K562 (cell line): Measurements from ENCODE around the gene AIFM3. TPM values are rescaled to one million over a fixed set of nuclear protein-coding genes. Genes with fewer than 3 reads are reported as not detected.
A peak's percentile ranks its signal among the peaks of the same experiment; 100 is the strongest.

ENCODE experiments used
- ATAC-seq: fragments of 200-7000 bp; cut with Tn5 transposase; 3 replicates; pipeline ENCODE4 v1.9.1; 2020; ENCODE audit warnings: moderate library complexity
- BruUV-seq: library from RNA; stranded (reverse); fragments of 400-500 nt; replicated peaks from 2 replicates; lab custom pipeline; 2021; lab: Mats Ljungman, UMichigan
- CTCF ChIA-PET: fragments of 300-600 bp; formaldehyde crosslinking; extraction: SDS; loops from one replicate; lab custom pipeline; 2021; ENCODE audit warnings: low intra/inter-chr PET ratio; lab: Yijun Ruan, JAX
- POLR2A ChIA-PET: fragments of 300-600, 350-650 bp; sonication (Branson Sonifier 250); formaldehyde crosslinking; extraction: SDS; loops from one replicate; lab custom pipeline; 2021; ENCODE audit warnings: antibody characterized with exemption, inconsistent platforms; lab: Yijun Ruan, JAX
- DNase-seq, 4 experiments: peaks; one replicate each; pipeline versions ENCODE4 v3.0.0 to v3.0.0-alpha.2; 2011 to 2018; ENCODE audit warnings: low spot score in 3 of 4, mixed read lengths in 3 of 4; ENCODE audit errors: extremely low read depth in 1 of 4
- FAIRE-seq: peaks from 2 replicates; lab custom pipeline; 2011; peaks lifted over from hg19 to GRCh38; lab: Jason Lieb, UNC
- H2AFZ ChIP-seq: 2 replicates; pipeline ENCODE4 v1.6.0; 2011; ENCODE audit warnings: low read depth, low read length, control low read depth, inconsistent platforms
- H3K27ac ChIP-seq: fragments of 200-600 bp; 3 replicates; pipeline ENCODE4 v1.8.0; 2011; ENCODE audit warnings: low read depth, mild to moderate bottlenecking, control low read depth, inconsistent platforms, low read length, moderate library complexity, mixed read lengths; ENCODE audit errors: extremely low read depth
- H3K27me3 ChIP-seq, 2 experiments: fragments of 300-600 bp in 1 of 2; 2 replicates in 1 of 2; 3 replicates in 1 of 2; pipeline versions ENCODE4 v1.6.0 to v1.8.0; 2011; ENCODE audit warnings: inconsistent platforms in 2 of 2, low read length in 2 of 2, mild to moderate bottlenecking in 1 of 2, mixed read lengths in 1 of 2, moderate library complexity in 1 of 2; ENCODE audit not compliant: control insufficient read depth in 2 of 2, insufficient read depth in 2 of 2
- H3K36me3 ChIP-seq: fragments of 300-600 bp; 3 replicates; pipeline ENCODE4 v1.8.0; 2011; ENCODE audit warnings: mild to moderate bottlenecking, low read length, inconsistent platforms; ENCODE audit not compliant: control insufficient read depth, insufficient read depth
- H3K4me1 ChIP-seq, 2 experiments: fragments of 200-600 bp in 1 of 2; replicated peaks in 1 of 2; 2 replicates in 1 of 2; 3 replicates in 1 of 2; pipeline versions ENCODE4 v1.5.1 to v1.8.0; 2011; ENCODE audit warnings: inconsistent platforms in 2 of 2, low read length in 2 of 2, mild to moderate bottlenecking in 1 of 2, mixed read lengths in 1 of 2, moderate library complexity in 1 of 2; ENCODE audit not compliant: control insufficient read depth in 2 of 2, insufficient read depth in 2 of 2
- H3K4me2 ChIP-seq: 2 replicates; pipeline ENCODE4 v1.6.1; 2011; ENCODE audit warnings: low read length, control low read depth, inconsistent platforms, mixed read lengths; ENCODE audit not compliant: insufficient read depth
- H3K4me3 ChIP-seq: fragments of 200-600 bp; sonication (generic), shearing (Covaris generic); 2 replicates; pipeline ENCODE4 v1.5.1; 2016; ENCODE audit warnings: control low read depth, inconsistent platforms
- H3K79me2 ChIP-seq: fragments of 200-600 bp; 3 replicates; pipeline ENCODE4 v1.8.0; 2011; ENCODE audit warnings: low read length, inconsistent platforms; ENCODE audit not compliant: control insufficient read depth, insufficient read depth
- H3K9ac ChIP-seq, 2 experiments: 2 replicates each; pipeline versions ENCODE4 v1.6.0 to v1.6.1; 2011; ENCODE audit warnings: low read depth in 2 of 2, low read length in 2 of 2, control low read depth in 1 of 2, inconsistent platforms in 1 of 2, mild to moderate bottlenecking in 1 of 2, mixed read lengths in 1 of 2; ENCODE audit not compliant: insufficient read depth in 1 of 2
- H3K9me1 ChIP-seq: one replicate; pipeline ENCODE4 v1.6.0; 2011; ENCODE audit warnings: inconsistent platforms, mild to moderate bottlenecking, low read length, moderate library complexity; ENCODE audit not compliant: control insufficient read depth, insufficient read depth
- H3K9me3 ChIP-seq: replicated peaks from 2 replicates; pipeline ENCODE4 v1.5.1; 2011; ENCODE audit warnings: low read depth, low read length, inconsistent platforms; ENCODE audit not compliant: control insufficient read depth, insufficient read depth
- H4K20me1 ChIP-seq: replicated peaks from 2 replicates; pipeline ENCODE4 v1.6.1; 2011; ENCODE audit warnings: low read length, inconsistent platforms, mixed read lengths; ENCODE audit not compliant: control insufficient read depth, insufficient read depth
- CCNT2 ChIP-seq: IDR thresholded peaks from 2 replicates; pipeline ENCODE4 v1.6.1; 2011; ENCODE audit warnings: borderline replicate concordance, low read depth, mild to moderate bottlenecking, moderate library complexity, mixed read lengths, low read length; ENCODE audit not compliant: insufficient read length; ENCODE audit errors: extremely low read depth
- FIP1L1 ChIP-seq: fragments of 200-400 bp; formaldehyde crosslinking; IDR thresholded peaks from 2 replicates; pipeline ENCODE4 v1.6.1; 2018; ENCODE audit warnings: mild to moderate bottlenecking, low read depth, low read length; ENCODE audit not compliant: poor library complexity, severe bottlenecking
- HNRNPL ChIP-seq: fragments of 200-400 bp; formaldehyde crosslinking; IDR thresholded peaks from 2 replicates; pipeline ENCODE4 v1.6.1; 2017; ENCODE audit warnings: low read depth, mild to moderate bottlenecking, low read length
- MYBL2 ChIP-seq, 2 experiments: fragments of 450-650 bp in 1 of 2; sonication (generic) in 1 of 2; formaldehyde crosslinking in 1 of 2; IDR thresholded peaks; 2 replicates each; pipeline versions ENCODE4 v1.6.1 to v1.8.1; 2017 to 2022; ENCODE audit warnings: borderline replicate concordance in 1 of 2, inconsistent platforms in 1 of 2, low read depth in 1 of 2, mild to moderate bottlenecking in 1 of 2, missing genetic modification reagents in 1 of 2, moderate library complexity in 1 of 2
- NBN ChIP-seq: fragments of 450-650 bp; IDR thresholded peaks from 2 replicates; pipeline ENCODE4 v1.6.1; 2016; ENCODE audit warnings: low read depth, mild to moderate bottlenecking
- PURB ChIP-seq: sonication (generic); formaldehyde crosslinking; IDR thresholded peaks from 2 replicates; pipeline ENCODE4 v1.9.0; 2021; ENCODE audit warnings: low read depth, mild to moderate bottlenecking, missing genetic modification reagents
- SRF ChIP-seq, 2 experiments: fragments of 250-450, 450-650 bp in 1 of 2; sonication (Bioruptor Pico) in 1 of 2; sonication (generic) in 1 of 2; formaldehyde crosslinking; IDR thresholded peaks; 2 replicates each; pipeline versions ENCODE4 v1.5.0 to v1.5.1; 2020 to 2022; ENCODE audit warnings: mild to moderate bottlenecking in 1 of 2, missing genetic modification reagents in 1 of 2
- SRSF7 ChIP-seq: fragments of 200-400 bp; formaldehyde crosslinking; optimal IDR thresholded peaks from 2 replicates; pipeline ENCODE3; 2017; ENCODE audit warnings: mild to moderate bottlenecking, low read depth, low read length
- ZNF507 ChIP-seq: conservative IDR thresholded peaks from 2 replicates; pipeline ENCODE4 v1.6.1; 2017; ENCODE audit warnings: missing genetic modification characterization, missing compliant biosample characterization
- ZNF592 ChIP-seq: fragments of 450-650 bp; IDR thresholded peaks from 2 replicates; pipeline ENCODE4 v1.6.1; 2017; ENCODE audit warnings: antibody characterized with exemption, mild to moderate bottlenecking
- WGBS: fragments of 100-300 bp; shearing (Covaris generic); methylation state at CpG from one replicate; pipeline ENCODE4 v1.1.6; 2016; ENCODE audit warnings: low coverage, mixed read lengths; ENCODE audit not compliant: insufficient coverage; ENCODE audit errors: missing lambda C conversion rate; 5-methylcytosine and 5-hydroxymethylcytosine counted together
- in situ Hi-C: fragments of 300-500 bp; cut with MboI; formaldehyde crosslinking; loops from 4 replicates; pipeline ENCODE4 v1.15.0; 2018; ENCODE audit warnings: inconsistent platforms, mixed read lengths
- intact Hi-C: fragments of 100-400 bp; cut with micrococcal nuclease; formaldehyde crosslinking; loops from 2 replicates; pipeline ENCODE4 v1.14.2; 2022
- polyA plus RNA-seq, 8 experiments: library from polyadenylated mRNA; depleted of rRNA in 4 of 8; stranded (reverse) in 5 of 8; unstranded in 3 of 8; fragments of >200 nt; fragmentation: Nextera tagmentation in 2 of 8; fragmentation: Illumina TruSeq in 1 of 8; extraction: Ambion mirVana in 2 of 8; extraction: Trizol in 1 of 8; gene quantifications; 2 replicates each; pipeline versions ENCODE4 v1.2.1 to v1.2.3, GENCODE V29; 2011 to 2014; ENCODE audit warnings: inconsistent platforms in 1 of 8, missing spikeins in 1 of 8
- total RNA-seq, 7 experiments: library from RNA; depleted of rRNA in 6 of 7; stranded (reverse); fragments of >200 nt in 6 of 7; fragmentation: Illumina TruSeq in 2 of 7; extraction: Trizol in 2 of 7; gene quantifications; 2 replicates each; pipeline versions ENCODE4 v1.2.1 to v1.2.3, GENCODE V29; 2011 to 2021; ENCODE audit warnings: low replicate concordance in 1 of 7
- TF ChIP-seq, protein P1 (sequence below): sonication (generic); formaldehyde crosslinking; IDR thresholded peaks from 2 replicates; pipeline ENCODE4 v1.8.0; 2022; ENCODE audit warnings: missing genetic modification reagents, mild to moderate bottlenecking, moderate library complexity, borderline replicate concordance
- TF ChIP-seq, protein P2 (sequence below): sonication (generic); formaldehyde crosslinking; IDR thresholded peaks from 2 replicates; pipeline ENCODE4 v1.8.0; 2022; ENCODE audit warnings: missing genetic modification reagents, mild to moderate bottlenecking, borderline replicate concordance

AIFM3 gene
- total and polyA plus RNA-seq, 9 of the 15 experiments (the other 6 are each of a cell fraction or from before 2014, with no cell fraction given) = 0.03 to 0.20 (median 0.07) TPM; not detected in 1

DNA sequence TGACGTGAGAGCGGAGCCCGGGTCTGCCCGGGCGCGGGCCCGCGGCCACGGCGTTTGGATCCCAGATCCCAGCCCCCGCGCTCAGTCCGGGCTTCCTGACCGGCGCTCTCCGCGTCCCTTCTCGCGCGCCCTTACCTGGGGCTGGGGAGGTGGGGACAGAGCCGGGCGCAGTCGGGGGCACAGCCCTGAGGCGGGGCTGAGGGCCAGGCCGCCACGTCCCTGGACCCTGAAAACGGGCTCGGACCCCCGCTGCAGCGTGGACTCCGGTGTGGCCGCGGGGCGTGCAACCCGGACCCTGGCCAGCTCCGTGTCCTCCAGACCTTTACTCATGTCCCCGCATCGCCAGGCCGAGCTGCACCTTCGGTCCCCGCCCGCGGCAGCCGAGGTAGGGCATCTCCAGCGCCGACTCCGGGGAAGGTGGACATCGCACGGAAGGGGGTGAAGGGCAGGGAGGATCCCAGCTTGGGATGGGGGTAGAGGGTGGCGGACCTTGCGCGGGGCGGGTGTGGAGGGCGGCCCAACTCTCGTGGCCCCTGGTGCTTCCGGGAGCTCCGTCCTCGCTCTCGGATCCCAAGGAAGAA, 9.9 kb upstream of the AIFM3 start:
- H2AFZ ChIP-seq = no peak overlapping the region
- ATAC-seq = no peak
- no peak for TF ChIP-seq NBN
- peak; percentile 30 for TF ChIP-seq CCNT2
- TF ChIP-seq, protein P1, sequence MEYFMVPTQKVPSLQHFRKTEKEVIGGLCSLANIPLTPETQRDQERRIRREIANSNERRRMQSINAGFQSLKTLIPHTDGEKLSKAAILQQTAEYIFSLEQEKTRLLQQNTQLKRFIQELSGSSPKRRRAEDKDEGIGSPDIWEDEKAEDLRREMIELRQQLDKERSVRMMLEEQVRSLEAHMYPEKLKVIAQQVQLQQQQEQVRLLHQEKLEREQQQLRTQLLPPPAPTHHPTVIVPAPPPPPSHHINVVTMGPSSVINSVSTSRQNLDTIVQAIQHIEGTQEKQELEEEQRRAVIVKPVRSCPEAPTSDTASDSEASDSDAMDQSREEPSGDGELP (CRISPR knock-in tag) = 0 out of 2 replicates have a peak, but pooled peaks have one; percentile 15
- no peak for TF ChIP-seq ZNF592
- TF ChIP-seq, protein P2, sequence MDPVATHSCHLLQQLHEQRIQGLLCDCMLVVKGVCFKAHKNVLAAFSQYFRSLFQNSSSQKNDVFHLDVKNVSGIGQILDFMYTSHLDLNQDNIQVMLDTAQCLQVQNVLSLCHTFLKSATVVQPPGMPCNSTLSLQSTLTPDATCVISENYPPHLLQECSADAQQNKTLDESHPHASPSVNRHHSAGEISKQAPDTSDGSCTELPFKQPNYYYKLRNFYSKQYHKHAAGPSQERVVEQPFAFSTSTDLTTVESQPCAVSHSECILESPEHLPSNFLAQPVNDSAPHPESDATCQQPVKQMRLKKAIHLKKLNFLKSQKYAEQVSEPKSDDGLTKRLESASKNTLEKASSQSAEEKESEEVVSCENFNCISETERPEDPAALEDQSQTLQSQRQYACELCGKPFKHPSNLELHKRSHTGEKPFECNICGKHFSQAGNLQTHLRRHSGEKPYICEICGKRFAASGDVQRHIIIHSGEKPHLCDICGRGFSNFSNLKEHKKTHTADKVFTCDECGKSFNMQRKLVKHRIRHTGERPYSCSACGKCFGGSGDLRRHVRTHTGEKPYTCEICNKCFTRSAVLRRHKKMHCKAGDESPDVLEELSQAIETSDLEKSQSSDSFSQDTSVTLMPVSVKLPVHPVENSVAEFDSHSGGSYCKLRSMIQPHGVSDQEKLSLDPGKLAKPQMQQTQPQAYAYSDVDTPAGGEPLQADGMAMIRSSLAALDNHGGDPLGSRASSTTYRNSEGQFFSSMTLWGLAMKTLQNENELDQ (CRISPR knock-in tag) = no peak
- TF ChIP-seq SRSF7 = peak; percentile 91
- TF ChIP-seq SRF (CRISPR knock-in tag; IDR thresholded peaks at IDR 0.05) = 0 out of 4 replicates have a peak, but pooled peaks of 1 of the 2 experiments have one; percentile 1
- 0 out of 2 replicates have a peak, but pooled peaks have one; percentile 40 for TF ChIP-seq PURB (CRISPR knock-in tag)
- peak; percentile 64; the same call in 1 of the 2 replicates for TF ChIP-seq HNRNPL
- TF ChIP-seq ZNF507 = peak; percentile 8; the same call in 1 of the 2 replicates
- TF ChIP-seq FIP1L1 = peak; percentile 26
- TF ChIP-seq MYBL2 (IDR thresholded peaks at IDR 0.05; ENCODE audit: low read depth) = no peak
- 0 out of 2 replicates have a peak, but pooled peaks have one; percentile 67 for TF ChIP-seq MYBL2 (CRISPR knock-in tag; IDR thresholded peaks at IDR 0.05; ENCODE audit: borderline replicate concordance)

More for the DNA sequence above, 9.9 kb upstream of the AIFM3 start:
- Histone ChIP-seq H3K9me3 (no peaks in the 10 kb centered on the region), H3K4me1 (peaks cover 0 to 25% of the 10 kb centered on the region in 2 experiments; a peak in 2 of 5 replicates), H3K27ac (no peak overlapping the region), H3K79me2 (peaks cover 10% of the 10 kb centered on the region; the same call in 2 of the 3 replicates), H4K20me1 (peaks cover 37% of the 10 kb centered on the region), H3K9ac (0 out of 4 replicates have a peak overlapping the region, but pooled peaks of 1 of the 2 experiments have one; percentile 17), H3K4me2 (no peak overlapping the region), H3K4me3 (no peak overlapping the region), H3K9me1 (no peaks in the 10 kb centered on the region), H3K36me3 (peaks cover 23% of the 10 kb centered on the region), H3K27me3 (no peaks in the 10 kb centered on the region)
- WGBS = 93% methylated on average over 59 of the region's 59 CpGs
- POLR2A ChIA-PET = interaction anchor here (0.8 to 64.4 kb wide), 9 partner anchors 10 to 101 kb away, joined by 3 to 1556 read pairs (median 5); partner anchors contain the start of genes AIFM3, CRKL, LZTR1 and THAP7
- intact Hi-C loops (no loop called here), in situ Hi-C loops (loop anchor here (25.0 kb wide), 1 partner anchor 180 kb away; no protein-coding TSS in a partner anchor)
- BruUV-seq = no TSS peak
- DNase-seq (no peak), FAIRE-seq (no peak)
- CTCF ChIA-PET = no interaction called here
